Body of pancreas (tissue), 4 donors: ENCODE data around the gene CA12. TPM values are rescaled to one million over a fixed set of nuclear protein-coding genes. Genes with fewer than 3 reads are reported as not detected.

ENCODE experiments used
- ATAC-seq: fragments of 150-250 bp; one replicate; pipeline ENCODE4 v1.9.1; 2016
- DNase-seq, 4 donors: peaks; one replicate each; pipeline ENCODE4 v3.0.0-alpha.2; 2019
- H3K27ac ChIP-seq, 4 donors: fragments of 200-600 bp; sonication (generic); 1 replicate in 3 of 4; 2 replicates in 1 of 4; pipeline versions ENCODE4 v1.5.1 to v1.6.1; 2016 to 2019; ENCODE audit warnings: mild to moderate bottlenecking in 1 of 4, mixed read lengths in 1 of 4, moderate library complexity in 1 of 4
- H3K27me3 ChIP-seq, 2 donors: fragments of 200-600 bp; sonication (generic); one replicate each; pipeline ENCODE4 v1.6.0; 2016; ENCODE audit warnings: mild to moderate bottlenecking in 1 of 2
- H3K36me3 ChIP-seq, 2 donors: fragments of 200-600 bp; sonication (generic); replicated peaks in 1 of 2; 2 replicates each; pipeline ENCODE4 v1.5.1; 2016; ENCODE audit warnings: low read depth in 2 of 2; ENCODE audit not compliant: insufficient read depth in 1 of 2
- H3K4me1 ChIP-seq: fragments of 200-600 bp; sonication (generic); one replicate; pipeline ENCODE4 v1.6.0; 2016
- H3K4me3 ChIP-seq, 2 donors: fragments of 200-600 bp; sonication (generic); 1 replicate in 1 of 2; 2 replicates in 1 of 2; pipeline ENCODE4 v1.5.1; 2016 to 2019
- H3K9me3 ChIP-seq, 3 donors: fragments of 200-600 bp; sonication (generic); 1 replicate in 2 of 3; 2 replicates in 1 of 3; pipeline ENCODE4 v1.5.1; 2016
- CTCF ChIP-seq, 7 experiments: fragments of 450-650 bp in 4 of 7; fragments of 200-600 bp in 3 of 7; sonication (generic) in 3 of 7; IDR thresholded peaks; one replicate each; pipeline ENCODE4 v1.5.1; 2016 to 2019; ENCODE audit warnings: antibody characterized with exemption in 7 of 7
- POLR2A ChIP-seq, 3 donors: fragments of 450-650 bp; IDR thresholded peaks; one replicate each; pipeline ENCODE4 v1.6.1; 2016; ENCODE audit warnings: antibody characterized with exemption in 3 of 3, mild to moderate bottlenecking in 2 of 3
- WGBS, 2 donors: methylation state at CpG; one replicate each; pipeline ENCODE4 v1.1.5; 2017; 5-methylcytosine and 5-hydroxymethylcytosine counted together
- intact Hi-C: fragments of 100-400 bp; cut with DNase I; formaldehyde crosslinking; loops from one replicate; pipeline ENCODE4 v1.15.1; 2023
- total RNA-seq, 2 donors: library from RNA; depleted of rRNA; stranded (reverse); fragments of >200 nt; gene quantifications; one replicate each; pipeline ENCODE4 v1.1.0, GENCODE V29; 2016

CA12 gene
- total RNA-seq, 2 donors from 2014 or later, result 16.1 to 25.7 TPM

DNA sequence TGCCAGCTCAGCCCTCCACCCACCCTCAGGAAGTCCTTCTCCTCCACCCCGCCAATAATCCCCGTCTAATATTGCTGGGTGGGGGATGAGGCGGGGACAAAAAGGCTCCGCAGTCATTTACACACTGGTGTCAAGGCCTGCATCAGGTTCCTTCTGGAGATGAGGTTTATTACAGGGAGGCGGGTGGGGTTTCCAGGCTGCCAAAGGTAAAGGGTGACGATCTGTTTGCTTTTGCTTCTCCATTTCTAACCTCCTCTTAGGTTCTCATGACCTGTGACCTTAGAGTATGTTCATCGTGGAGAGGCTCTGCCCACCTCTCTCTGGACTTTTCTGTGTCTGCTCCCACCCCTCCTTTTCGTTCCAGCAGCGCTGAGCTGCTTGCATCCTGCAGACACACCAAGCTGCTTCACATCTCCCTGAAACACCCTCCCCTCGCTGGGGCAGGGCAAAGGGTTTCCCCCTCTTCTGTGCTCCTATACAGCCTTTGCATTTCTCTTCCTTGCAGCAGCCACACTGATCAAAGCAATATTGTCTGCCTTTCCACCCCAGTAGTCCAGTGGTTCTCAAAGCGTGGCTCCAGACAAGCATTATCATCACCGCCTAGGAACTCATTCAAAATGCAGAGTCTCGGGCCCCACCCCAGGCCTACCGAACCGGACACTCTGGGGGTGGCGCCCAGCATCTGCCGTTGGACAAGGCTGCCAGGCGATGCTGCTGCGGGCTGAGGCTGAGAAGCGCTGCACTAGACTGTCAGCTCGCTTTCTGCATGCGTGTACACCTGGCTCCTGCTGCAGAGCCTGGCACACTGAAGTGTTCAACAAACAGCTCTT lies 26.6 kb downstream of the CA12 start:
- Histone ChIP-seq H3K27me3 (no peaks in the 10 kb centered on the region), H3K4me3 (no peak overlapping the region), H3K36me3 (no peaks in the 10 kb centered on the region), H3K9me3 (no peaks in the 10 kb centered on the region), H3K4me1 (peaks cover 56% of the 10 kb centered on the region), H3K27ac (peak overlapping the region in 3 of 4 donors; percentile 49 to 70 (median 64))
- intact Hi-C loops, result no loop called here
- 80 to 82% methylated on average over 13 to 22 of the region's 22 CpGs for WGBS, 2 donors
- ATAC-seq, result no peak
- DNase-seq, result peak in 1 of 4 donors; percentile 36
- no peak for TF ChIP-seq CTCF (IDR thresholded peaks at IDR 0.05)
- no peak for TF ChIP-seq POLR2A (IDR thresholded peaks at IDR 0.05)

- intact Hi-C loops, result no loop called here
- Histone ChIP-seq H3K4me3 (no peak overlapping the region), H3K27me3 (no peaks in the 10 kb centered on the region), H3K36me3 (no peaks in the 10 kb centered on the region), H3K9me3 (no peaks in the 10 kb centered on the region), H3K27ac (peak overlapping the region in 3 of 4 donors; percentile 49 to 70 (median 64)), H3K4me1 (peaks cover 67% of the 10 kb centered on the region)
- ATAC-seq (peak; percentile 59), DNase-seq (peak; percentile 46 to 71 (median 58))
- 20 to 30% methylated on average over 5 of the region's 5 CpGs for WGBS, 2 donors
- TF ChIP-seq CTCF (IDR thresholded peaks at IDR 0.05) (no peak), POLR2A (IDR thresholded peaks at IDR 0.05) (peak in 1 of 3 donors; percentile 10)
Measured at GRCh38 chr15:63353887-63354286, 27.8 kb downstream of the CA12 start.

DNA sequence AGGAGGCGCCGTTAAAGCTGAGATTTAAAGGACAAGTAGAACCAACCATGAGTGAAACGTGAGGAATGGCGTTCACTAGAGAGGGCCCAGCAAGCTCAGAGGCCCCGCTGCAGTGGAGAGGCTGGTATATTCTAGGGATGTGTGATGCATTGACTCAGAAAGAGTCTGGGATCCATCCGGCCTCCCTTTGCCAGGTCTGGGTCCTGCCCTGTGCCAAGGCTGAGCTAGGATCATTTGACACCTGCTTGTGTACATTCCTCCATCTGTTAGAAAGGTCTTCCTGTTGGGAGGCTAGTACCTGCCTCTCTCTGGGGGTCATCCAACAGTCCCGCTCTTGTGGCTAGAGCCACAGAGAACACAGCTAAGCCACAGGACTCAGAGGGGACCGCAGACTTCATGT lies 28.4 kb downstream of the CA12 start:
- intact Hi-C loops, result no loop called here
- H3K27ac ChIP-seq, result peak overlapping the region in 3 of 4 donors; percentile 49 to 70 (median 64)
- H3K4me1 ChIP-seq, result peaks cover 74% of the 10 kb centered on the region
- 75 to 81% methylated on average over 8 of the region's 8 CpGs for WGBS, 2 donors
- DNase-seq (peak in 2 of 4 donors; percentile 23 to 52), ATAC-seq (no peak)
- no peaks in the 10 kb centered on the region for H3K36me3 ChIP-seq
- TF ChIP-seq CTCF (IDR thresholded peaks at IDR 0.05) (no peak), POLR2A (IDR thresholded peaks at IDR 0.05) (no peak)
- H3K4me3 ChIP-seq, result no peak overlapping the region
- no peaks in the 10 kb centered on the region for H3K27me3 ChIP-seq
- H3K9me3 ChIP-seq, result no peaks in the 10 kb centered on the region

- Histone ChIP-seq H3K27me3 (no peaks in the 10 kb centered on the region), H3K4me3 (no peak overlapping the region), H3K27ac (peak overlapping the region in 3 of 4 donors; percentile 49 to 70 (median 64)), H3K9me3 (no peaks in the 10 kb centered on the region), H3K4me1 (peaks cover 78% of the 10 kb centered on the region), H3K36me3 (no peaks in the 10 kb centered on the region)
- TF ChIP-seq CTCF (IDR thresholded peaks at IDR 0.05) (no peak), POLR2A (IDR thresholded peaks at IDR 0.05) (no peak)
- intact Hi-C loops, result no loop called here
- WGBS, 2 donors, result 86 to 90% methylated on average over 4 of the region's 4 CpGs
- ATAC-seq (no peak), DNase-seq (no peak)
Measured at GRCh38 chr15:63352808-63353207, 28.8 kb downstream of the CA12 start.
